Stomach (tissue), 4 donors: Measurements from ENCODE around the gene NTRK3.

Experiments
- EP300 ChIP-seq: sonication (generic); formaldehyde crosslinking; IDR thresholded peaks from one replicate; pipeline ENCODE4 v1.6.1; 2017; ENCODE audit warnings: antibody characterized with exemption
- POLR2A ChIP-seq, 4 donors: fragments of 450-650 bp; IDR thresholded peaks; one replicate each; pipeline ENCODE4 v1.6.1; 2016; ENCODE audit warnings: antibody characterized with exemption in 4 of 4, control low read depth in 2 of 4, mild to moderate bottlenecking in 1 of 4, moderate library complexity in 1 of 4
- POLR2AphosphoS5 ChIP-seq, 3 donors: sonication (generic); formaldehyde crosslinking; IDR thresholded peaks; one replicate each; pipeline ENCODE4 v1.6.1; 2016; ENCODE audit warnings: antibody characterized with exemption in 3 of 3
- TF ChIP-seq, protein P1 (sequence below), 7 experiments: fragments of 450-650 bp in 4 of 7; fragments of 200-600 bp in 3 of 7; sonication (generic) in 3 of 7; IDR thresholded peaks; one replicate each; pipeline ENCODE4 v1.5.1; 2016 to 2019; ENCODE audit warnings: antibody characterized with exemption in 7 of 7, control low read depth in 2 of 7, mild to moderate bottlenecking in 1 of 7

DNA sequence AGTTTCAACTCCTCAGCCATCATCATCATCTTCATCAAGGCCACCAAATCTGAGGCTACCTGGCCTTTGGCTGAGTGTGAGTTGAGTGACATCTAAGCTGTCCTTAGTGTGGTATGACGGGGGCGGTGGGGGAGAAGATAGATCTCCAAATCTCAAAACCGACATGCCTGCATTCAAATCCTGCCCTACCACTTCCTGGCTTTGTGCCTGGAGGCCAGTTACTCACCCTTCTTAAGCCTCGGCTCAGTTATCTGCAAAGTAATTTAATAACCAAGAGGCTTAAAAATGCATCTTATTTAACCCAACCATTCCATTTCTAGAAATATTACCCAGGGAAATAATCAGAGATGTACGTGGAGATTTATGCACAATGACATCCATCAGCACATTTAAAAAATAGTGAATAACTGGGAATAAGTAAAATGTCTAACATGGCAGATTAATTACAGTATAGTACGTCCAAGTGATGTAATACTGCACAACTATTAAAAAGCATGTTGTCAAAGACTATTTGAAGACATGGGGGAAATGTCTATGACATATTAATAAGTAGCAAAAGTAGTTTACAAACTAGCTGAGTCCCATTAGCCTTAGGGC is 167.4 kb downstream of the NTRK3 start:
- TF ChIP-seq, protein P1, sequence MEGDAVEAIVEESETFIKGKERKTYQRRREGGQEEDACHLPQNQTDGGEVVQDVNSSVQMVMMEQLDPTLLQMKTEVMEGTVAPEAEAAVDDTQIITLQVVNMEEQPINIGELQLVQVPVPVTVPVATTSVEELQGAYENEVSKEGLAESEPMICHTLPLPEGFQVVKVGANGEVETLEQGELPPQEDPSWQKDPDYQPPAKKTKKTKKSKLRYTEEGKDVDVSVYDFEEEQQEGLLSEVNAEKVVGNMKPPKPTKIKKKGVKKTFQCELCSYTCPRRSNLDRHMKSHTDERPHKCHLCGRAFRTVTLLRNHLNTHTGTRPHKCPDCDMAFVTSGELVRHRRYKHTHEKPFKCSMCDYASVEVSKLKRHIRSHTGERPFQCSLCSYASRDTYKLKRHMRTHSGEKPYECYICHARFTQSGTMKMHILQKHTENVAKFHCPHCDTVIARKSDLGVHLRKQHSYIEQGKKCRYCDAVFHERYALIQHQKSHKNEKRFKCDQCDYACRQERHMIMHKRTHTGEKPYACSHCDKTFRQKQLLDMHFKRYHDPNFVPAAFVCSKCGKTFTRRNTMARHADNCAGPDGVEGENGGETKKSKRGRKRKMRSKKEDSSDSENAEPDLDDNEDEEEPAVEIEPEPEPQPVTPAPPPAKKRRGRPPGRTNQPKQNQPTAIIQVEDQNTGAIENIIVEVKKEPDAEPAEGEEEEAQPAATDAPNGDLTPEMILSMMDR (IDR thresholded peaks at IDR 0.05) = no peak
- TF ChIP-seq POLR2AphosphoS5 (IDR thresholded peaks at IDR 0.05) (no peak), EP300 (no peak), POLR2A (IDR thresholded peaks at IDR 0.05) (no peak)
